ENCODE data around the gene STX18.

STX18 gene

DNA sequence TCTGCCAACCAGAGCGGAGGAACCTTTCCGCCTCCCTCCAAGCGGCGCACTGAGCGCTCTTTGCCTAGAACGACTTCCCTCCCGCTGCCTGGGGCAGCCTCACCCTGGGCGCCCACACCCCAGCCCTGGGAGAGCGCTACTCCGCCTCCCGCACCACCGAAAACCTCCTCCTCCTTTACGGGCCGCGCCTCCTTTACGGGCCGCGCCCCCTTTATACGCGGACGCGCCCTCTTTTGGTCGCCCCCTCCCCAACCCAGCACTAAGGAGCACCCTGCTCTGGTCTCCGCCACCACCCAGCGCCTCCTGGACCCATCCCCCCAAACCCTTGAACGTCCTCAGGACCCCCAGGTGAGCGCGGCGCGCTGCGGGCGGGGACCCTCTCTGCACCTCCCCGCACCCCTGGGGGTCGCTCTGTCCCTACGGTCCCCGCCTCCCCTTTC, 155.5 kb downstream of the STX18 start:
- peak in 7 of 51 donors; percentile 12 to 40 (median 22) for DNase-seq

DNA sequence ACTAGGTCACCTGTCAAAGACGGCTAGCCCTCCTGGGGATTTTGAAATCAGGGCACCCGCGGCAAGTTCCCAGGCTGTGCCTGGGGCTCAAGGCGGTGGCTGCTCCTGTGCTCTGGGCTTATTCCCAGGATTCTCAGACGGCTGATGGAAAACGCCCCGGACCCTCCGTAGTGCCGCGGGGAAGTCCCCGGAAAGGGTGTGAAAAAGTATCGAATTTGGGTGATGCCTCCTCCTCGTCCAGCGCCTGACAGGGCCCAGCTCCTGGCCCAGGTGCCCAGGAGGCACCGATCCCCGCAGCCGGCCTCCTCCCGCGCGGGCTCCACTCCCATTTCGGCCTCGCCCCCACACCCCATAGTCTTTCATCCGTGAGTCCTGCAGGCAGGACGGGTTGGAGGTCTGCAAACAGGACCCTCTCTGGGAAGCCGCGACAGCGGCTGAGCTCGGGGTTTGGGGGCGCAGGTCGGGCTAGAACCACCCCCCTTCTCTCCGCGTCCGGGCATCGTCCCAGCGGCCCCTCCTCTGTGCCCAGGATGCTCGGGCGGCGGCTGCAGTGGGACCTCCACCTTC, 156.0 kb downstream of the STX18 start:
- no peak for DNase-seq

DNA sequence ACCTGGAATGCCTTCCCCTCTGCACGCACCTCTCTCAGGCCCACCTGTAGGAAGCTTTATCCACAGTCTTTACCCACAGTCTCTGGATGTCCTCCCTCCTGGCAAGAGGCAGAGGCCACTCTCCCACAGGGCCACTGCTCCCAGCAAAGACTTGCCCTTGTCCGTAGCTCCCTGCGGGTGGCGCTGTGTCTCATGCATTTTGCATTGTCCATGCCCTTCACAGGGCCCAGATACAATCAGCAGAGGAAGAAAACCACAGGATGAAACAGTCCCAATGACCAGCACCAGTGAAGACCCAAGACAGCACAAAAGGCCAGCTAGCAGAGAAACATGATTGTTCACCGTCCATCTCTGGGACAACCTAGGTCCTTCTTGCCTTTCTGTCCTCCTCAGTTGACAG, 157.0 kb downstream of the STX18 start:
- DNase-seq: no peak

DNA sequence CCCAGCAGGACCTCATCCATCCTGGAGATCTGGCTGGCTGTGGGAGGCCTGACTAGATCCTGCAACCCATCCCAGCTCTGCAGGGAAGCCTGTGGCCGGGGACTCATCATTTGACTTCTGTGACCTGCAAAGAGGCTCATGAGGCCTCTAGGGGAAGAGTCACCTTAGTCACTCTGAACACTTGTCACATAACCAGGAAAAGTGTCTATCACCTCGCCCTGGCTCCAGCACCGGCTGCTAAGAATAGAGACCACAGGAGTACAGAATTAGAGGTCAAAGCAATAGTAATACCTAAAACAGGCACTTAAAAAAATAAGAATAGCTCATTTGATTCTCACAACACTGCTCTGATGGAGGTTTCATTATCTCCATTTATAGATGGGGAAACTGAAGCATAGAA, 158.8 kb downstream of the STX18 start:
- no peak for DNase-seq

DNA sequence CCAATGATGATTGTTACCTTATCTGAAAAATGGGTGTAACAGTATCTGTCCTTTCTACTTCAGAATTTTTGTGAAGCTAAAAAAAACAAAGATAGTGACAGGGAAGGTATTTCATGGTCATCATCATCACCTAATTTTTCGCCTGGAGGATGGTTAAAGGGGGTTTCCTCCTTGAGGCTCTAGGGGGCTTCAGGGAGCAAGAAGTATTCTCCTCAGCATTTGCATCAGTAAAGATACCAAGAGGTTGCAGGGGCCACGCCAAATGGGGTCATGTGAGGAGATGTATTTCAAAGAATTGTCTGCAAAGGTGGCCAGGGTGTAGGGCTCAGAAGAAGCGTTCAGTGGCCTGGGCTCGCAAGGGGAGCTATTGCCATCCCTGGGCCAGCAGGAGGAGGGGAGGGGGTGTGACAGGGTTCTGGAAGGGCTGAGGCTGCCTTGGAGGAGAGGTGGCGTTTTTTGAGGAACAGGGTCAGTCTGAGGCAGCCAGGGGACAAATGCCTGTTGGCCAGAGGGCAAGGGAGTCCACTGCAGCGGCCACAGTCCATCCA, 162.2 kb downstream of the STX18 start:
- DNase-seq: no peak

DNA sequence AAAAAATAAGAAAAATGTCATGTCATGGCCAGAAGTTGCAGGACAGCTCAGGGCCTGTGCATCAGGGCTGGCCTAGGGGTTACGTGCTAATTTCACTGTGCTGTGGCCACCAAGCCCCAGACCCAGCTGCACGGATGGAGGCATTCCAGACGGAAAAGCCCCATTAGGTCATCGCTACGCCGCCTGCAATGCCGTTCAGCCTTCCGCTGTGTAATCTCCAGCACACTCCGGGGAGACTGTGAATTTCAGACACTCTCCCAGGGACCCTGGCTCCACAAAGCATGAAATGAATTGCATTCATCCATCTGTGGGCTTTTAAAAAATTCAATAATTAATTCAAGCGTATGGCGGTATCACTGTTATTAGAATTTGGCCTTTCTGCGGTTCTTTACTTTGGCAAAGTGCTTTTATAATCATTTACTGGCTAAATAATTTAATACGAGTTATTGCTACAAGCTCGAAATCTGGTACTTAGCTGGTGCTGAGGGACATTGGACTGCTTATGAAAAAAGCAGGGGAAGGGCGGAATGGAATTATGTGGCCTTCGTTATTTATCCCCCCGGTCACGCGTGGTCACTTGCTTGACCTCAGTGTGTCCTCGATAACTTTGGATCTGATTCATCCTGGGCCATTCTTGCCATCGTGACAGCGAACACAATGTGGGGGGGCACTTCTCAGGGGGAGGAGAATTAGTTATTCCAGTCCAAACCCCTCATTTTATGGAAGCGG, 164.0 kb downstream of the STX18 start:
- DNase-seq: no peak

DNA sequence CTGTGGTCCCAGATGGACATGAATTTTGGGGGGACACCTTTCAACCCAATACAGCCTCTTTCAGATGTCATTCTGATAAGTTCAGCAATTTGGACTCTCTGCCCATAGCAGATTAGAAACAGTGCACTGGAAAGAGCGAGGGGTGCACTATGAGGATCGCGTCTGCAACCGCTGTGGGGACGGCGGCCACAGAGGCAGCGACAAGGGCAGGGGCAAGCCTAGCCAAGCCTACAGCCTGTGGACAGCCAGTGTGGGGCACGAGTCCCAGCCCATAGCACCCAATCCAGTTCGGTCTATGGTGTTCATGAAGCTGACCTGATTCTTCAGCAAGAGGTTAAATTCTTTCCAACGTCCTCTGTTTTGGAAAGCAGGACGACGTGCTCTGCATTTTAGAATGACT, 164.7 kb downstream of the STX18 start:
- no peak for DNase-seq

DNA sequence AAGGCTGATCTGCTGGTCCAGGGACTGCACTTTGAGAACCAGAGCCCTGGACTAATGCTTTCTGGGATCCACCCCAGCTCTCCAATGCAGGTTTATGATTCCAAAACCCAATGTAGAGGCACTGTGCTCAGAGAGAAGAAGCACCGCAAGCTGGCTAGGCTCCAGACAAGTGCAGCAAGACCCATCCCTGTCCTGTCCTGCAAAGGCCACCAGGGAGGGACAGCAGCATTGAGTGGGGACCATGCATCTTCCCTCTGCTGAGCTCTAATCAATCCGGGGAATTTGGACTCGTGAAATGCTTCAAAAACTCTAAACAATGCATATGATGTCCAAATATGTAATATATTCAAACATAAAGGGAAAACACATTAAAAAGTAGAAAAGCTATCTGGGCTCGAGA, 165.8 kb downstream of the STX18 start:
- DNase-seq: no peak

DNA sequence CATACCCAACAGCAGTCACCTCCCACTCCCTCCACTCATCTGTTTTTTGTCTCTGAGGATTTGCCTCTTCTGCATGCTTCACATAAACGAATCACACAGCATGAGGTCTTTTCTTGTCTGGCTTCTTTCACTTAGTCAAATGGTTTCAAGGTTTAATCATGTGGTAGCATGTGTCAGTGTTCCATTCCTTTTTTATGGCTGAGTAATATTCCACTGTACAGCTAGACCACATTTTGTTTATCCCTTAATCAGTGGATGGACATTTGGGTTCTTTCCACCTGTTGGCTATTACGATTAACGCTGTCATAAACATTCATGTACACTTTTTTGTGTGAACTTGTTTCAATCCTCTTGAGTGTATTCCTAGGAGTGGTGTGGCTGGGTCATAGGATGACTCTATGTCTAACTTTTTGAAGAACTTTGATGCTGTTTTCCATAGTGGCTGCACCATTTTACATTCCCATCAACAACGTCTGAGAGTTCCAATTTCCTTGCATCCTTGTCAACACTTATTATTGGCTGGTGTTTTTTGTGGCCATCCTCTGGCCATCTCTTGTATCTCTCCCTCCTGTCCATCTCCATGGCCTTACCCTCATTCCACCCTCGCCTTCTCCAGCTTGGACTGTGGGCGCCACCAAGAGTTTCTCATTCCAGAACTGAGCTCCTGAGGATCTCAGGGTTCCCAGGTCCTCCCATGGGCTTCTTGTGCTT, 167.3 kb downstream of the STX18 start:
- no peak for DNase-seq

Measured in hypothalamus (tissue), 51 donors.